Panc1 (cell line): ENCODE data around the gene TMTC1.

Experiments
- POLR2AphosphoS5 ChIP-seq: IDR thresholded peaks from 2 replicates; pipeline ENCODE4 v1.6.1; 2012; ENCODE audit warnings: mild to moderate bottlenecking, low read depth, low read length, moderate library complexity
- SIN3A ChIP-seq: IDR thresholded peaks from 2 replicates; pipeline ENCODE4 v1.6.1; 2012; ENCODE audit warnings: low read depth, mild to moderate bottlenecking, low read length, moderate library complexity, borderline replicate concordance; ENCODE audit not compliant: insufficient read depth
- TCF7L2 ChIP-seq: IDR thresholded peaks from 2 replicates; pipeline ENCODE4 v1.6.1; 2011; ENCODE audit warnings: mild to moderate bottlenecking, low read depth, low read length, inconsistent platforms
- TF ChIP-seq, protein P1 (sequence below): fragments of 450-650 bp; IDR thresholded peaks from 2 replicates; pipeline ENCODE4 v1.5.1; 2017; ENCODE audit warnings: mild to moderate bottlenecking
- TF ChIP-seq, protein P2 (sequence below), 2 experiments: IDR thresholded peaks; 2 replicates each; pipeline ENCODE4 v1.6.1; 2011 to 2012; ENCODE audit warnings: low read depth in 2 of 2, control low read depth in 1 of 2, low read length in 1 of 2, mild to moderate bottlenecking in 1 of 2, moderate library complexity in 1 of 2; ENCODE audit not compliant: insufficient read depth in 1 of 2

DNA sequence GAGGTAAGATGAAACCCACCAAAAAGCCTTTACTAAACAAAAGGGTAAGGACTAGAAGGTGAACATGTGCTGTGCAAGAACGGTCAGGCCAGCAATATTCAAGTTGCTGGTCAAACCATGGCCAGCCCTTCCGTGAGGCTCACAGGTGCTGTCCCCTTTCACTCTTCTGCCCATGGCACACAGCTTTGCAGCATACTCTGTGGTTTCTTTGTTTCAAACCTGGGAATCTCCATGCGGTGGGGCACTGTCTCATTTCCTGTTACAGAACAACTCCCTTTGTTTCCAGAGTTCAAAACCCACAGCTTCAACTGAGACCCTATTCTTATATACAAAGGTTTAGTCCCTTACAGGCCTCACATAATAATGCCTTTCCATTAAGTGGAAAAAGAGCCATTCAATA is 284.5 kb downstream of the TMTC1 start:
- TF ChIP-seq POLR2AphosphoS5 (no peak), TCF7L2 (no peak), SIN3A (no peak)
- TF ChIP-seq, protein P1, sequence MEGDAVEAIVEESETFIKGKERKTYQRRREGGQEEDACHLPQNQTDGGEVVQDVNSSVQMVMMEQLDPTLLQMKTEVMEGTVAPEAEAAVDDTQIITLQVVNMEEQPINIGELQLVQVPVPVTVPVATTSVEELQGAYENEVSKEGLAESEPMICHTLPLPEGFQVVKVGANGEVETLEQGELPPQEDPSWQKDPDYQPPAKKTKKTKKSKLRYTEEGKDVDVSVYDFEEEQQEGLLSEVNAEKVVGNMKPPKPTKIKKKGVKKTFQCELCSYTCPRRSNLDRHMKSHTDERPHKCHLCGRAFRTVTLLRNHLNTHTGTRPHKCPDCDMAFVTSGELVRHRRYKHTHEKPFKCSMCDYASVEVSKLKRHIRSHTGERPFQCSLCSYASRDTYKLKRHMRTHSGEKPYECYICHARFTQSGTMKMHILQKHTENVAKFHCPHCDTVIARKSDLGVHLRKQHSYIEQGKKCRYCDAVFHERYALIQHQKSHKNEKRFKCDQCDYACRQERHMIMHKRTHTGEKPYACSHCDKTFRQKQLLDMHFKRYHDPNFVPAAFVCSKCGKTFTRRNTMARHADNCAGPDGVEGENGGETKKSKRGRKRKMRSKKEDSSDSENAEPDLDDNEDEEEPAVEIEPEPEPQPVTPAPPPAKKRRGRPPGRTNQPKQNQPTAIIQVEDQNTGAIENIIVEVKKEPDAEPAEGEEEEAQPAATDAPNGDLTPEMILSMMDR, result no peak
- TF ChIP-seq, protein P2, sequence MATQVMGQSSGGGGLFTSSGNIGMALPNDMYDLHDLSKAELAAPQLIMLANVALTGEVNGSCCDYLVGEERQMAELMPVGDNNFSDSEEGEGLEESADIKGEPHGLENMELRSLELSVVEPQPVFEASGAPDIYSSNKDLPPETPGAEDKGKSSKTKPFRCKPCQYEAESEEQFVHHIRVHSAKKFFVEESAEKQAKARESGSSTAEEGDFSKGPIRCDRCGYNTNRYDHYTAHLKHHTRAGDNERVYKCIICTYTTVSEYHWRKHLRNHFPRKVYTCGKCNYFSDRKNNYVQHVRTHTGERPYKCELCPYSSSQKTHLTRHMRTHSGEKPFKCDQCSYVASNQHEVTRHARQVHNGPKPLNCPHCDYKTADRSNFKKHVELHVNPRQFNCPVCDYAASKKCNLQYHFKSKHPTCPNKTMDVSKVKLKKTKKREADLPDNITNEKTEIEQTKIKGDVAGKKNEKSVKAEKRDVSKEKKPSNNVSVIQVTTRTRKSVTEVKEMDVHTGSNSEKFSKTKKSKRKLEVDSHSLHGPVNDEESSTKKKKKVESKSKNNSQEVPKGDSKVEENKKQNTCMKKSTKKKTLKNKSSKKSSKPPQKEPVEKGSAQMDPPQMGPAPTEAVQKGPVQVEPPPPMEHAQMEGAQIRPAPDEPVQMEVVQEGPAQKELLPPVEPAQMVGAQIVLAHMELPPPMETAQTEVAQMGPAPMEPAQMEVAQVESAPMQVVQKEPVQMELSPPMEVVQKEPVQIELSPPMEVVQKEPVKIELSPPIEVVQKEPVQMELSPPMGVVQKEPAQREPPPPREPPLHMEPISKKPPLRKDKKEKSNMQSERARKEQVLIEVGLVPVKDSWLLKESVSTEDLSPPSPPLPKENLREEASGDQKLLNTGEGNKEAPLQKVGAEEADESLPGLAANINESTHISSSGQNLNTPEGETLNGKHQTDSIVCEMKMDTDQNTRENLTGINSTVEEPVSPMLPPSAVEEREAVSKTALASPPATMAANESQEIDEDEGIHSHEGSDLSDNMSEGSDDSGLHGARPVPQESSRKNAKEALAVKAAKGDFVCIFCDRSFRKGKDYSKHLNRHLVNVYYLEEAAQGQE (IDR thresholded peaks at IDR 0.05; ENCODE audit: insufficient read depth in 1 of 2, low read depth in 2 of 2, low read length in 1 of 2), result no peak
